ENCODE measurements around the gene BCAS3. TPM values are rescaled to one million over a fixed set of nuclear protein-coding genes. Genes with fewer than 3 reads are reported as not detected.

Gene BCAS3
- total RNA-seq, result 13.7 and 15.1 TPM in 2 replicates

DNA sequence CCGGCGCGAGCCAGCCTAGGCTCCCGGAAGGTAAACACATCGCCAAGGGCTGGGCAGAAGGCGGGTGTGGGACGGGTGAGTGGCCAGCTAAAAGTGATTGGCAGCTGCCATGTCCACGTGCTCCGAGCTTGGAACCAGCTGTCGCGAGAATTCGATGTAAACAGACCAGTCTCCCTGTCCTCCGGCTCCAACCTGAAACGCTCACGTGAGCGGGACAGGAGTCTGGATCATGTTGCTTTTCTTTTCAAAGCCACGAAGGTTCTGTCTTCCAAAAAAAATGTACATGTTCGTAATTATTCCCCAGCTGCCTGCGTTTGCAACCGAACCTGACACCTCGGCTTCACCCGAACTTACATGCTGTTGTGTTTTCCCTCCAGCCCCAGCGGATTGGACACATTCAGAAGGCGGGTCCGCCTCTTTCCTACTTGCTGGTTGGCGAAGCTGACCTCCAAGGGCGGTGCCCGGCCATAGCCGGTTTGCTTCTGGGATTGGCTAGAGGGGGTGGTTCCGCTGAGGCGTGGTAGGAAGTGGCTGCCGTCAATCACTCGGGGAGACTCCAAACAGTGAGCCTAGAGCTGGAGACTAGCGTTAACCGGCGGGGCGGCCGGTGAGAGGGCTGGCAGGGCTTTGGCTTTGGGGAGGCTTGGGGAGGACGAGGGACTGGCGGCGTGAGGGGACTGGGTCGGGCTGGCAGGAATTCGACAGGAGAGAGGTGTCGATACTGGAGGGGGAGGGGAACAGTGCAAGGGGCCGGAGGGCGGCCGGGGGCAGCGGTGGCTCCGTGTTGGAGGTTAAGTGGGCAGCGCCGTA is at the start of gene BCAS3:
BCAS3 (plus strand) TSS at position 544 of the 810 bp plus-strand sequence.

DNA sequence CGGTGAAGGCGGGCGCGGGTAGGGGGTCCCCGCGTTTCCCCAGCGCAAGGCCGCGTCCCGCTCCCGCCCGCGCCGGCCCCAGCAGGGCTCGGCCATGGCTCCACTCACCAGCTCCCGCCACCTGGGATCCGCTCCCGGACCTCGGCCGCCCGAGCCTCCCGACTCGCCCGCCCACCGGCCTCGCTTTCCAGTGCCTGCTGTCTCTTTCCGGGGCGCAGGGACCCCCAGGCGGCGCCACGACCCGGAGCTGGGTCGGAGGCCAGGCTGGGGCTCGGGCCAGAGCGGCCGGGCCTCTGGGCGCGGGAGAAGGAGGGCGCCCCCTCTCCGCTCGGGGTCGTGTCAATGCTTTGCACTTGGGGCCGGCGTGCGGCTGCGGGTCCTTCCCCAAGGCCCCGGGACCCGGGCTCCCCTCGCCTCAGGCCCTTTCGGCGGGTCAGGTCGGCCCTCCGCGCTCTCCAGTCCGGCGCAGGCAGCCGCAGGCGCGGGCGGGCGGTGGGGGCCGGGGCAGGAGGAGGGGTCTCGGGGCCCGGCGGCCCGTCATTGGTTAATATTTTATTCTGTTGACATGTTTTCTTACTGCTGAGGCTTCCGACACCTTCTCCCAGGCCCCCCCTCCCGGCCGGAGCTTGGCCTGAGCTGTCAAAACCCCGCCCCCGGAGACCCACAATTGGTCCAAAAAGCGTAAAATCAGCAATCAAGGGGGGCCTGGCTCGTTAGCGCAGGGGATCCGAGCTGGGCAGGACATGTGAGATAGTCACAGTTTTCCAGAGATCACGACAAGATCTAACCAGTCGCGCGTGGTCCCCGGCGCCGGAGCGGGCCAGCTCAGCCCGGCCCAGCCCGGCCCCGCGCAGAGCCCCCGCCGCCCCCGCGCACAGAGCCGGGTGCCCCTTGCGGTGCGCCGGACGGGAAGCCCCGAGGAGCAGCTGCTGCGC is 721.7 kb downstream of the BCAS3 start, which contains the start of gene TBX2:
TBX2 (plus strand) TSS at position 713 of the 935 bp plus-strand sequence. CDS start 334 bp downstream, outside the sequence.

Small RNAs within 50 kb of the gene (small RNA-seq; reads per million reads assigned to genes)
- not detected for gene RF00019
- not detected for gene RN7SL448P
- gene RN7SL606P, result not detected
- gene RNU6-623P, result not detected

Other genes with a start within 250 kb of the BCAS3 start
- gene APPBP2, start 151.6 kb upstream of the BCAS3 start, total RNA-seq, result 26.8 and 32.8 TPM in 2 replicates
- gene PPM1D, start 77.7 kb upstream of the BCAS3 start, total RNA-seq, result 7.0 and 9.2 TPM in 2 replicates